ENCODE measurements around the gene FCHSD2.
"Not testable (repeated sequence)": the region's sequence is repeated elsewhere in the genome, so short reads cannot be mapped to it uniquely, and the experiment has no call there.

Gene FCHSD2

DNA sequence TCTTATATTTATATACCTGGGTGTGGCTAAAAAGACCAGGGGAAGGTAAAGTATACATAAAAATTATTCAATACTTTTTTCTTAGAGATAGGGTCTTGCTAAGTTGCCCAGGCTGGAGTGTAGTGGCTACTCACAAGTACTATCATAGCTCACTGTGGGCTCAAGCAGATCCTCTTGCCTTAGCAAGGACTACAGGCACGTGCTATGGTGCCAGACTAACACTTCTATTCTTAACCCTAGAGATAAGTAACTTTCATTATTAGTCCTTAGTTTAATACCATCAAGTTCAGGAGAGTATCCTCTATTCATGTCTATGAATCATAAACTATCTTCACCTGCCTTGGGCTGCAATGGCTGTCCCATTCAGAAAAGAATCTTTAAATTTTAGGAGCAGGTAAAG is 11.9 kb downstream of the FCHSD2 start:
- ATAC-seq: no peak
- Mint-ChIP-seq H3K27ac (no peak overlapping the region), H3K4me3 (no peak overlapping the region), H3K9me3 (no peaks in the 10 kb centered on the region), H3K27me3 (no peaks in the 10 kb centered on the region), H3K4me1 (peaks cover 10% of the 10 kb centered on the region), H3K36me3 (ENCODE audit: low read depth) (peaks cover 30% of the 10 kb centered on the region)
- no peak for DNase-seq

DNA sequence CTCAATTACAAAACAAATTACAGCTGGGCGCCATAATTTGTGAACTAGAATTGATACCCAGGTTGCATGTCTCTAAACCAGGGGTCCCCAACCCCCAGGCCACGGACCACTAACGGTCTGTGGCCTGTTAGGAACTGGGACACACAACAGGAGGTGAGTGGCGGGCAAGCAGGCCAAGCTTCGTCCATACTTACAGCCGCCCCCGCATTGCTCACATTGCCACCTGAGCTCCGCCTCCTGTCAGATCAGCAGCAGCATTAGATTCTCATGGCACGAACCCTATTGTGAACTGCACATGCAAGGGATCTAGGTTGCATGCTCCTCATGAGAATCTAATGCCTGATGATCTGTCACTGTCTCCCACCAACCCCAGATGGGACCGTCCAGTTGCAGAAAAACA is 12.9 kb downstream of the FCHSD2 start:
- Mint-ChIP-seq H3K27ac (no peak overlapping the region), H3K9me3 (peaks cover 5% of the 10 kb centered on the region), H3K4me3 (no peak overlapping the region), H3K27me3 (no peaks in the 10 kb centered on the region), H3K4me1 (peaks cover 9% of the 10 kb centered on the region), H3K36me3 (ENCODE audit: low read depth) (peaks cover 32% of the 10 kb centered on the region)
- no peak for ATAC-seq
- no peak for DNase-seq

DNA sequence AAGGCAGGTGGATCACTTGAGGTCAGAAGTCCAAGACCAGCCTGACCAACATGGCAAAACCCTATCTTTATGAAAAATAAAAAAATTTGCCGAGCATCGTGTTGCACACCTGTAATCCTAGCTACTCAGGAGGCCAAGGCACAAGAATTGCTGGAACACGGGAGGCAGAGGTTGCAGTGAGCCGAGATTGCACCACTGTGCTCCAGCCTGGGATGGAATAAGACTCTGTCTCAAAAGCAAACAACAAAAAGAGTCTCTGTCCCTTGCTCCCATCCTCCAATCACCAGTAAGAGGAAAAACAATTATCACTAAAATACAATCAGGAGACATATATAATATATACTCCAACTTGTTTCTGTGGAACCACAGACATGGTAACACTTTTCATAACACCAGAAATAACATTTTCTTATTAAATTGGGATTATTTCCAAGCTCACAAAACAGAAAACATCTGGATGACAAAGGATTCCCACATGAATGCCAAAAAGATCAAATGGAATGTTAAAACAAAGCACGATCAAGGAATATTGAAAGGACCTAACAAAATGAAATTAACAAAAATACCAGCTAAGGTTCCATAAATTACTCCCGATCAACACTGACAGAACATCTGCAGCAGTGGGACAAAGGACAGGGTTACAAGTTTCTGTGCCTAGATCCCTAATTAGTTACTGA is 15.2 kb downstream of the FCHSD2 start:
- Mint-ChIP-seq H3K27ac (no peak overlapping the region), H3K9me3 (peaks cover 5% of the 10 kb centered on the region), H3K36me3 (ENCODE audit: low read depth) (peaks cover 28% of the 10 kb centered on the region), H3K4me3 (no peak overlapping the region), H3K4me1 (peaks cover 6% of the 10 kb centered on the region), H3K27me3 (no peaks in the 10 kb centered on the region)
- no peak for ATAC-seq
- DNase-seq: no peak

DNA sequence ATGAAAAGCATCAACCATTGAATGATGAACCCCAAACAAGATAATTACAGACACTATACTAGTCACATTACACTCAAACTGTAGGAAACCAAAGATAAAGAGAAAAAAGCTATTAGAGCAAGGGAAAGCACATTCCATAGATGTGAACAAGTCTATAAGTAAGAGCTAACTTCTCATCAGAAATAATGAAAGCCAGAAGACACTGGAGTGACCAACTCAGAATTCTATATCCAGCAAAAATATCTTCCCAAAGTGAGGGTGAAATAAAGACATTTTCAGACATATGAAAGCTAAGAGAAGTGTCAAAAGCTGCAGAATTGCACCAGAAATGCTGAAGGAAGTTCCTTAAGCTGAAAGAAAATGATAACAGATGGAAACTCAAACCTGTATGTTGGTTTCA is 17.3 kb downstream of the FCHSD2 start:
- Mint-ChIP-seq H3K36me3 (ENCODE audit: low read depth) (peaks cover 31% of the 10 kb centered on the region), H3K27me3 (no peaks in the 10 kb centered on the region), H3K27ac (no peak overlapping the region), H3K4me3 (no peak overlapping the region), H3K4me1 (peaks cover 9% of the 10 kb centered on the region), H3K9me3 (peaks cover 5% of the 10 kb centered on the region)
- ATAC-seq (no peak), DNase-seq (no peak)

DNA sequence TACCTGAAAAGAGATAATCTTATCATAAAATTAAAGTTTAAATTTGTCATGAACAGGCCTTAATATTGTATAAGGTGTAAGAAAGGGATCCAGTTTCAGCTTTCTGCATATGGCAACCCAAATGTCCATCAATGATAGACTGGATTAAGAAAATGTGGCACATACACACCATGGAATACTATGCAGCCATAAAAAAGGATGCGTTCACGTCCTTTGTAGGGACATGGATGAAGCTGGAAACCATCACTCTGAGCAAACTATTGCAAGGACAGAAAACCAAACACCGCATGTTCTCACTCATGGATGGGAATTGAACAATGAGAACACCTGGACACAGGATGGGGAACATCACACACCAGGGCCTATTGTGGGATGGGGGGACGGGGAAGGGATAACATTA is 18.2 kb downstream of the FCHSD2 start:
- H3K9me3 Mint-ChIP-seq, H3K27me3 Mint-ChIP-seq, H3K27ac Mint-ChIP-seq, H3K4me3 Mint-ChIP-seq, DNase-seq, ATAC-seq: not testable (repeated sequence)
- Mint-ChIP-seq H3K4me1 (peaks cover 10% of the 10 kb centered on the region), H3K36me3 (ENCODE audit: low read depth) (peaks cover 31% of the 10 kb centered on the region)

DNA sequence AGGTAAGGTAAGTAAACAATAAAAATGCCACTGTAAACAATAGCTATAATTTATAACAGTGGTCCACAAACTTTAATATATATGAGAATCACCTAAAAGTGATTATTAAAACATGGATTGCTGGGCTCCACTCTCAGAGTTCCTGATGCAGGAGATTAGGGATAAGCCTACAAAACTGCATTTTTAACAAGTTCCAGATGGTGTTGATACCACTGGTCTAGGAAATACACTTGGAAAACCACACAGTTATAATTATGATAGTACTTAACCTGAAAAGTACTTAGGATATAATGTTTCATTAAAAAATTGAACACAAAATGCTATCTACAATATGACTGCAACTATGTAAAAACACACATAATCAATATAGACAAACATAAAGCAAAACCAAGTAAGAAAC is 20.4 kb downstream of the FCHSD2 start:
- no peak for DNase-seq
- Mint-ChIP-seq H3K27ac (no peak overlapping the region), H3K4me3 (no peak overlapping the region), H3K4me1 (peaks cover 10% of the 10 kb centered on the region), H3K36me3 (ENCODE audit: low read depth) (peaks cover 27% of the 10 kb centered on the region), H3K9me3 (peaks cover 5% of the 10 kb centered on the region), H3K27me3 (no peaks in the 10 kb centered on the region)
- no peak for ATAC-seq

DNA sequence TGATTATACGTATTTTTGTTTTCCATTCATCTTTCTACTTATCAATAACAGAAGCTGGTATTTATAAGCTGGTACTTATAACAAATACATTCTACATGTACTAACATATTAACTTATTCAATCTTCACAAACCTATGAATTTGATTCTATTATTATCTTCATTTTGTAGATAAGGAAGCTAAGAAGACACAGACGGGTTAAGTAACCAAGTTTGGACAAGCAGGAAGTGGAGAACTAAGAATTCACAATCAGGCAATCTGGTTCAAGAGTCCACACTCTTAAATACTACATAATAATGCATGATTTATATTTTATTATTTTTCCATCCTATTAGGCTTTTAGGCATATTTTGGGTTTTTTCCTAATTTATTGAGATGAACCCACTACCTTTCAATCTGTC is 25.0 kb downstream of the FCHSD2 start:
- DNase-seq (no peak), ATAC-seq (no peak)
- Mint-ChIP-seq H3K27me3 (no peaks in the 10 kb centered on the region), H3K27ac (no peak overlapping the region), H3K9me3 (no peaks in the 10 kb centered on the region), H3K4me1 (peaks cover 9% of the 10 kb centered on the region), H3K4me3 (no peak overlapping the region), H3K36me3 (ENCODE audit: low read depth) (peaks cover 19% of the 10 kb centered on the region)

DNA sequence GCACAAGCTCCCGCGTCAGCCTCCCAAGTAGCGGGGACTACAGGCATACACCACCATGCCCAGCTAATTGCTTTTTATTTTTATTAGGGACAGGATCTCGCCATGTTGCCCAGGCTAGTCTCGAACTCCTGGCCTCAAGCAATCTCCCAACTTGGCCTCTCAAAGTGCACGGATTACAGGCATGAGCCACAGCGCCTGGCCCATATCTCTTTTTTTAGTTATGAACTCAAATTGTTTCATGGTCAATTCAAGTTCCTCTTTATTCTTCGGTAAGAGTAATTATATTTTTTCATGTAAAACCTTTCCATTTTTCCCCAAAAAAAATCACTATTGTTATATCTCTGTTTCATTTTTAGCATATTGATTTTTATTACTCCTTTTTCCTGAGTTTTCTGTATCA is 25.5 kb downstream of the FCHSD2 start:
- no peak for DNase-seq
- Mint-ChIP-seq H3K27me3 (no peaks in the 10 kb centered on the region), H3K4me1 (peaks cover 9% of the 10 kb centered on the region), H3K9me3 (no peaks in the 10 kb centered on the region), H3K36me3 (ENCODE audit: low read depth) (peaks cover 19% of the 10 kb centered on the region), H3K27ac (no peak overlapping the region), H3K4me3 (no peak overlapping the region)
- ATAC-seq: no peak

DNA sequence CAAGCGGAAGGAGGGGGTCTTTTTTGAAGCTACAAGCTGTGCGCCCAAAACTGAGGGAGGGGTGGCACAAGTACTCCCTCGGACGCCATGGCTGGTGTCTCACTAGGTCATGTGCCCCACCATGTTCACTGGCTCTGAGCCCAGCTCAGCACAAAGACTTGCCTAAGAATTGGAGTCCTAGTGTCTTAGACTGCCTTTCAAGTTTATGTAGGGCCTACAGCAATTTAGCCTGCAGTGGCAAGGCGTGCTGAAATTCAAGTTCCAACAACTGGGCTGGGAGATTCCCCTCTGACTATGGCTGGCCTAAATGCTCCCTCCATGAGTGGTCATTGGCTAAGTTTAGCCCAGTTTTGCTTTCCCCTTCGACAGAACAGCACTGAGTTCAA is 27.3 kb downstream of the FCHSD2 start:
- H3K36me3 Mint-ChIP-seq (ENCODE audit: low read depth): peaks cover 16% of the 10 kb centered on the region
- H3K4me3 Mint-ChIP-seq: no peak overlapping the region
- DNase-seq (no peak), ATAC-seq (no peak)
- no peak overlapping the region for H3K27ac Mint-ChIP-seq
- peaks cover 9% of the 10 kb centered on the region for H3K9me3 Mint-ChIP-seq
- no peaks in the 10 kb centered on the region for H3K27me3 Mint-ChIP-seq
- peaks cover 6% of the 10 kb centered on the region for H3K4me1 Mint-ChIP-seq

DNA sequence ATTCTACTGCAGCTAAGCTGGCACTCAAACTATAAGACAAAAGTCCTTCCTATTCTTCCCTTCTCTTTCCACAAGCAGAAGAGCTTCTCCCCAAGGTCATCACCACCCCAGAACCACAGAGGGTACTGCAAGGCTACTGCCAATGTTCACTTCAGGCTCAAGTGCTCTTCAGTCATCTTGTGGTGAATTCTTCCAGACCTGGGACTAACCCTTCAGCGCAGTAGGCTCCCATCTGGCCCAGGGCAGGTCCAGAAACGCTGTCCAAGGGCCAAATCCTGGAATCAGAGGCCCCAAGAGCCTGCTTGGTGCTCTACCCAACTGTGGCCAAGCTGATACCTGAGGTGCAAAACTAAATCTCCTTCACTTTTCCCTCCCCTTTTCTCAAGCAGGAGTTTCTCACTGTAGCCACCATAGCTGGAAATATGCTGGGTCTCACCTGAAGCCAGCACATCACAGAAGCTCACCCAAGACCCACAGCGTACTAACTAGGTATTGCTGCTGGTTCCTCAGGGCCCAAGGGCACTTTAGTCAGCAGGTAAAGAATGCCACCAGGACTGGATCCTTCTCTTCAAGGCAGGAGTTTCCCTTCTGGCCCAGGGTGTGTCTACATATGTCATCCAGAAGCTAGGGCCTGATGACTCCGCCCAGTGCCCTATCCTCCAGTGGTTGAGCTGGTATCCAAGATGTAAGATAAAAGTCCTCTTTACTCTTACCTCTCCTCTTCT is 27.8 kb downstream of the FCHSD2 start:
- H3K27ac Mint-ChIP-seq: no peak overlapping the region

DNA sequence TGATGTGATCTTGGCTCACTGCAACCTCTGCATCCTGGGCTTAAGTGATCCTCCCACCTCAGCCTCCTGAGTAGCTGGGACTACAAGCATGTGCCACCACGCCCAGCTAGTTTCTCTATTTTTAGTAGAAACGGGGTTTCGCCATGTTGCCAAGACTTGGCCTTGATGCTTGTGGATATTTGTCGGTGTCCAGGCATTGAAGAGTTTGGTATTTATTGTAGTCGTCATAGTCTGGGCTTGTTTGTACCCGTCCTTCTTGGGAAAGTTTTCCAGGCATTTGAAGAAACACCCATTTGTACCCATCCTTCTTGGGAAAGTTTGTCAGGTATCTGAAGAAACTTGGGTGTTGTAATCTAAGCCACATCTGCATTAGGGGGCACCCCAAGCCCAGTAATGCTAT is 28.7 kb downstream of the FCHSD2 start:
- H3K27me3 Mint-ChIP-seq: no peaks in the 10 kb centered on the region

More for the DNA sequence above, 27.8 kb downstream of the FCHSD2 start:
- no peak overlapping the region for H3K4me3 Mint-ChIP-seq
- H3K4me1 Mint-ChIP-seq: peaks cover 4% of the 10 kb centered on the region
- H3K9me3 Mint-ChIP-seq: peaks cover 14% of the 10 kb centered on the region
- ATAC-seq (no peak), DNase-seq (no peak)
- peaks cover 16% of the 10 kb centered on the region for H3K36me3 Mint-ChIP-seq (ENCODE audit: low read depth)
- H3K27me3 Mint-ChIP-seq: no peaks in the 10 kb centered on the region

DNA sequence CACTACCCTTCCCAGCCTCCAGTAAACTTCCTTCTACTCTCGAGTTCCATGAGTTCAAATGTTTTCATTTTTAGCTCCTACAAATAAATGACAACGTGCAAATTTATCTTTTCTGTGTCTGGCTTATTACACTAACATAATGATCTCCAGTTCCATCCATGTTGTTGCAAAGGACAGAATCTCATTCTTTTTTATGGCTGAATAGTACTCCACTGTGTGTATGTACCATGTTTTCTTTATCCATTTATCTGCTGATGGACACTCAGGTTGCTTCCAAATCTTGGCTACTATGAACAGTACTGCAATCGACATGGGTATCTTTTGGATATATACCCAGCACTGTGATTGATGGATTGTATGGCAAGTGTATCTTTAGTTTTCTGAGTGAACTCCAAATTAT is 34.5 kb downstream of the FCHSD2 start:
- DNase-seq (no peak), ATAC-seq (no peak)
- H3K4me1 Mint-ChIP-seq: peaks cover 6% of the 10 kb centered on the region
- H3K27ac Mint-ChIP-seq: no peak overlapping the region
- peaks cover 20% of the 10 kb centered on the region for H3K36me3 Mint-ChIP-seq (ENCODE audit: low read depth)
- peaks cover 30% of the 10 kb centered on the region for H3K9me3 Mint-ChIP-seq
- H3K27me3 Mint-ChIP-seq: no peaks in the 10 kb centered on the region
- no peak overlapping the region for H3K4me3 Mint-ChIP-seq

More for the DNA sequence above, 28.7 kb downstream of the FCHSD2 start:
- DNase-seq (no peak), ATAC-seq (no peak)
- H3K4me3 Mint-ChIP-seq: no peak overlapping the region
- H3K27ac Mint-ChIP-seq: no peak overlapping the region
- H3K36me3 Mint-ChIP-seq (ENCODE audit: low read depth): peaks cover 21% of the 10 kb centered on the region
- peaks cover 19% of the 10 kb centered on the region for H3K9me3 Mint-ChIP-seq
- H3K4me1 Mint-ChIP-seq: peaks cover 4% of the 10 kb centered on the region

DNA sequence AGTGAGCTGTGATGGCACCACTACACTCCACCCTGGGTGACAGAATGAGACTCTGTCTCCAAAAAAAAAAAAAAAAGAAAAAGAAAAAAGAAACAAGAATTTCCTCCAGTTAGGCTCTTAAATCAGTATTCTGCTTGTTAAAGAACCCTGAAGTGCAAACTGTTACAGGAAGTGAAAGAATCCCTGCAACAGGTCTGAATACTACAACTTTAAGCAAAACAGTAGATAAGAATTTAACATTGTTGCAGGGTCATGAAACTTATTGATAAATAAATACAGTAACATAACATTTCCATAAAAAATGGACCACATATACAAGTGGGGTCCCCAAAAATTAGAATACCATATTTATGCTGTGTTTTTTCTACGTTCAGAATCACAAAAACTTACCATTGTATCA is 35.8 kb downstream of the FCHSD2 start:
- peaks cover 9% of the 10 kb centered on the region for H3K4me1 Mint-ChIP-seq
- H3K27me3 Mint-ChIP-seq: no peaks in the 10 kb centered on the region

DNA sequence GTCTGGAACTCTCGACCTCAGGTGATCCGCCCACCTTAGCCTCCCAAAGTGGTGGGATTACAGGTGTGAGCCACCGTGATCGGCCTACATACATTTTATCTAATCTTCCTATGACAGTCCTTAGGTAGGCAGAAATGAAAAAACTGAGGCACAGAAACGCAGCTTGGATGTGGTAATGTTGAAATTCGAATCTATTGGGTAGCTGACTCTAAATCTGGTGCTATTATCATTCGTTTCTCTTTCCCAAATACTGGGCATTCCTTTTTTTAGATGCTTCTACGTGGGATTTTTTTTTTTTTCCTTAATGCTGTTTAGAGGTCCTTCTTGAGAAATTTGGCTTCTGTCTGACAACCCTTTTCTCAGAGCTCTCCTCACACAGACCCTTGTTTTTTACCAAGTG is 41.5 kb downstream of the FCHSD2 start:
- no peak overlapping the region for H3K4me3 Mint-ChIP-seq
- ATAC-seq (no peak), DNase-seq (no peak)
- H3K36me3 Mint-ChIP-seq (ENCODE audit: low read depth): peaks cover 18% of the 10 kb centered on the region
- no peaks in the 10 kb centered on the region for H3K27me3 Mint-ChIP-seq
- H3K27ac Mint-ChIP-seq: no peak overlapping the region
- H3K9me3 Mint-ChIP-seq: peaks cover 7% of the 10 kb centered on the region
- peaks cover 27% of the 10 kb centered on the region for H3K4me1 Mint-ChIP-seq

More for the DNA sequence above, 35.8 kb downstream of the FCHSD2 start:
- H3K36me3 Mint-ChIP-seq (ENCODE audit: low read depth): peaks cover 14% of the 10 kb centered on the region
- peaks cover 30% of the 10 kb centered on the region for H3K9me3 Mint-ChIP-seq
- no peak overlapping the region for H3K4me3 Mint-ChIP-seq
- no peak overlapping the region for H3K27ac Mint-ChIP-seq
- DNase-seq (no peak), ATAC-seq (no peak)

DNA sequence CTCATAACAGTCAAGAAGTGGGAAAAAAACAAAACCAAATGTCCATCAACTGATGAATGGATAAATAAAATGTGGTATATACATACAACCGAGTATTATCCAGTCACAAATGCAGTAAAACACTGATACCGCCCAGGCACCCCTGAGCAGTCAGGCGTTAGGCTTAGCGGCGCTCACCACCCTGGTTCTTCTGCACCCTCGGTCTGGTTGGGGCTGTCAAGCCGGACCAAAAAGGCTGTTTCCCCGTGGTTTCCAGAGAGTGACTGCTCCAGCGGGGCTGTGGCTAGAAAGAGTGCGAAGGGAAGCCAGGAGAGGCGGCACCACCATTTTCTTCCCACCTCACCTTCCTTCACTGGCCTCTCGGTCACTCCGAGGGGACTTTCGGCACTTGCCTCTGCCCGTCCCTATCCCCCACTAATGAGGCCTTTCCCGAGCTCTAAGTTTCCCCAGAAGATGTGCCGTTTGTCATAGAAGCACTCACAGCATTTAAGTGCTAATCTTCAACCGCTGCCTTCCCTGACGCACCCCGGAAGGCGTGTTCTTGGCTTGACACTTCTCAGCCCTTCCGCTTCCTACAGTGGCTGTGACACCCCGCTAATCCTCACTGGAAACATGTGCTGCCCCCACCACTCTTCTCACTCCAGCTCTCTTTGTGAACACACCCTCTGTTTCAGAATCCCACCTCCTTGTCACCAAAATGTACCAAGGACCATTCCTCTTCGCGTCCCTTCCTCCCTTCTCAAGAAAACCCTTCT is 42.4 kb downstream of the FCHSD2 start:
- Mint-ChIP-seq H3K9me3 (peaks cover 7% of the 10 kb centered on the region), H3K4me3 (no peak overlapping the region), H3K27ac (no peak overlapping the region), H3K36me3 (ENCODE audit: low read depth) (peaks cover 18% of the 10 kb centered on the region), H3K27me3 (no peaks in the 10 kb centered on the region), H3K4me1 (peaks cover 25% of the 10 kb centered on the region)
- ATAC-seq: no peak
- no peak for DNase-seq

Measured in activated naive CD8-positive, alpha-beta T cell treated with anti-CD3 and anti-CD28 coated beads, Interleukin-2, amount 50 U/mL, for 24 hours (primary cell).